T-helper 17 cell (primary cell): ENCODE results near the gene WBP1L. TPM values are rescaled to one million over a fixed set of nuclear protein-coding genes. Genes with fewer than 3 reads are reported as not detected.
A peak's percentile ranks its signal among the peaks of the same experiment; 100 is the strongest.

Experiments
- ATAC-seq: fragments of 150-1000 bp; cut with Tn5 transposase; 2 replicates; pipeline ENCODE4 v1.10.0; 2021; ENCODE audit warnings: mild to moderate bottlenecking, moderate library complexity
- DNase-seq, 3 donors: peaks; one replicate each; pipeline versions ENCODE4 v3.0.0 to v3.0.0-alpha.2; 2020 to 2021
- H3K9me3 ChIP-seq: one replicate; pipeline ENCODE4 v1.7.0; 2013; ENCODE audit warnings: low read length, mild to moderate bottlenecking; ENCODE audit not compliant: control insufficient read depth, poor library complexity, severe bottlenecking
- H3K27ac Mint-ChIP-seq: one replicate; pipeline ENCODE4 v1.8.0; 2022; ENCODE audit warnings: mild to moderate bottlenecking, moderate library complexity, mixed read lengths
- H3K27me3 Mint-ChIP-seq: one replicate; pipeline ENCODE4 v1.8.0; 2022; ENCODE audit warnings: mixed read lengths
- H3K36me3 Mint-ChIP-seq: one replicate; pipeline ENCODE4 v1.8.0; 2022; ENCODE audit warnings: low read depth, mixed read lengths
- H3K4me1 Mint-ChIP-seq: one replicate; pipeline ENCODE4 v1.8.0; 2022; ENCODE audit warnings: mild to moderate bottlenecking, mixed read lengths
- H3K4me3 Mint-ChIP-seq: one replicate; pipeline ENCODE4 v1.8.0; 2022; ENCODE audit warnings: mild to moderate bottlenecking, moderate library complexity, mixed read lengths
- total RNA-seq, 4 donors: library from RNA in 2 of 4; stranded (reverse) in 2 of 4; gene quantifications; one replicate each; pipeline ENCODE4 v1.2.3 and lab custom pipeline; 2022 to 2026

WBP1L gene
- total RNA-seq, 2 donors from 2014 or later, result 21.1 to 26.6 TPM

GRCh38 chr10:102801496-102801895 lies 57.7 kb downstream of the WBP1L start:
- Mint-ChIP-seq H3K4me3 (no peak overlapping the region), H3K27ac (no peak overlapping the region), H3K27me3 (no peaks in the 10 kb centered on the region), H3K4me1 (peaks cover 19% of the 10 kb centered on the region), H3K36me3 (peaks cover 5% of the 10 kb centered on the region)
- DNase-seq (no peak), ATAC-seq (no peak)
- H3K9me3 ChIP-seq, result no peaks in the 10 kb centered on the region

- no peak for DNase-seq
- no peak for ATAC-seq
- Mint-ChIP-seq H3K4me3 (peak overlapping the region; percentile 55), H3K27ac (peak overlapping the region; percentile 54), H3K27me3 (no peaks in the 10 kb centered on the region), H3K4me1 (peaks cover 21% of the 10 kb centered on the region), H3K36me3 (peaks cover 5% of the 10 kb centered on the region)
- no peaks in the 10 kb centered on the region for H3K9me3 ChIP-seq
Measured at GRCh38 chr10:102801978-102802377, 58.2 kb downstream of the WBP1L start.

- Mint-ChIP-seq H3K27ac (peak overlapping the region; percentile 54), H3K36me3 (peaks cover 5% of the 10 kb centered on the region), H3K27me3 (no peaks in the 10 kb centered on the region), H3K4me1 (peaks cover 21% of the 10 kb centered on the region), H3K4me3 (peak overlapping the region; percentile 33)
- ATAC-seq (peak; percentile 71), DNase-seq (no peak)
- no peaks in the 10 kb centered on the region for H3K9me3 ChIP-seq
Measured at GRCh38 chr10:102802920-102803534, 59.3 kb downstream of the WBP1L start.

- Mint-ChIP-seq H3K4me3 (no peak overlapping the region), H3K36me3 (peaks cover 5% of the 10 kb centered on the region), H3K4me1 (peaks cover 21% of the 10 kb centered on the region), H3K27me3 (no peaks in the 10 kb centered on the region), H3K27ac (peak overlapping the region; percentile 80)
- H3K9me3 ChIP-seq, result no peaks in the 10 kb centered on the region
- DNase-seq (no peak), ATAC-seq (no peak)
Measured at GRCh38 chr10:102804382-102805055, 60.8 kb downstream of the WBP1L start.

GRCh38 chr10:102808380-102808779 lies 64.6 kb downstream of the WBP1L start:
- H3K27ac Mint-ChIP-seq, result peak overlapping the region; percentile 67
- no peaks in the 10 kb centered on the region for H3K27me3 Mint-ChIP-seq
- ATAC-seq, result no peak
- H3K4me3 Mint-ChIP-seq, result no peak overlapping the region
- H3K9me3 ChIP-seq, result no peaks in the 10 kb centered on the region
- H3K4me1 Mint-ChIP-seq, result peaks cover 14% of the 10 kb centered on the region
- no peak for DNase-seq
- no peaks in the 10 kb centered on the region for H3K36me3 Mint-ChIP-seq

- no peaks in the 10 kb centered on the region for H3K27me3 Mint-ChIP-seq
- no peak overlapping the region for H3K4me3 Mint-ChIP-seq
- ATAC-seq, result no peak
- H3K9me3 ChIP-seq, result no peaks in the 10 kb centered on the region
- peaks cover 9% of the 10 kb centered on the region for H3K4me1 Mint-ChIP-seq
- no peak for DNase-seq
- no peak overlapping the region for H3K27ac Mint-ChIP-seq
- H3K36me3 Mint-ChIP-seq, result no peaks in the 10 kb centered on the region
Measured at GRCh38 chr10:102811346-102811745, 67.6 kb downstream of the WBP1L start.

GRCh38 chr10:102812231-102812876 lies 68.6 kb downstream of the WBP1L start:
- DNase-seq, result no peak
- no peak overlapping the region for H3K4me3 Mint-ChIP-seq
- H3K9me3 ChIP-seq, result no peaks in the 10 kb centered on the region
- H3K27me3 Mint-ChIP-seq, result no peaks in the 10 kb centered on the region
- H3K36me3 Mint-ChIP-seq, result no peaks in the 10 kb centered on the region
- peak; percentile 50 for ATAC-seq
- H3K27ac Mint-ChIP-seq, result no peak overlapping the region
- peaks cover 5% of the 10 kb centered on the region for H3K4me1 Mint-ChIP-seq

- ATAC-seq, result no peak
Measured at GRCh38 chr10:102813017-102813541, 69.3 kb downstream of the WBP1L start.

GRCh38 chr10:102813734-102814452 lies 70.1 kb downstream of the WBP1L start:
- Mint-ChIP-seq H3K27me3 (no peaks in the 10 kb centered on the region), H3K27ac (no peak overlapping the region), H3K4me3 (no peak overlapping the region), H3K4me1 (peaks cover 5% of the 10 kb centered on the region), H3K36me3 (no peaks in the 10 kb centered on the region)
- DNase-seq (no peak), ATAC-seq (no peak)
- H3K9me3 ChIP-seq, result no peaks in the 10 kb centered on the region

More at GRCh38 chr10:102813017-102813541, 69.3 kb downstream of the WBP1L start:
- H3K27me3 Mint-ChIP-seq, result no peaks in the 10 kb centered on the region
- no peak overlapping the region for H3K27ac Mint-ChIP-seq
- no peak overlapping the region for H3K4me3 Mint-ChIP-seq
- no peaks in the 10 kb centered on the region for H3K36me3 Mint-ChIP-seq
- peaks cover 5% of the 10 kb centered on the region for H3K4me1 Mint-ChIP-seq
- DNase-seq, result no peak
- H3K9me3 ChIP-seq, result no peaks in the 10 kb centered on the region

GRCh38 chr10:102814453-102814871 lies 70.7 kb downstream of the WBP1L start:
- Mint-ChIP-seq H3K4me3 (no peak overlapping the region), H3K27me3 (no peaks in the 10 kb centered on the region)

GRCh38 chr10:102814873-102815661 lies 71.3 kb downstream of the WBP1L start:
- H3K27me3 Mint-ChIP-seq, result no peaks in the 10 kb centered on the region
- no peak overlapping the region for H3K4me3 Mint-ChIP-seq
- ATAC-seq, result no peak
- no peaks in the 10 kb centered on the region for H3K36me3 Mint-ChIP-seq
- no peak for DNase-seq
- H3K9me3 ChIP-seq, result no peaks in the 10 kb centered on the region
- no peak overlapping the region for H3K27ac Mint-ChIP-seq
- H3K4me1 Mint-ChIP-seq, result peaks cover 10% of the 10 kb centered on the region

More at GRCh38 chr10:102814453-102814871, 70.7 kb downstream of the WBP1L start:
- Mint-ChIP-seq H3K36me3 (no peaks in the 10 kb centered on the region), H3K4me1 (peaks cover 7% of the 10 kb centered on the region), H3K27ac (no peak overlapping the region)
- no peak for ATAC-seq
- H3K9me3 ChIP-seq, result no peaks in the 10 kb centered on the region
- no peak for DNase-seq

- Mint-ChIP-seq H3K36me3 (no peaks in the 10 kb centered on the region), H3K27ac (no peak overlapping the region), H3K27me3 (no peaks in the 10 kb centered on the region), H3K4me1 (peaks cover 10% of the 10 kb centered on the region), H3K4me3 (no peak overlapping the region)
- DNase-seq (no peak), ATAC-seq (peak; percentile 27)
- no peaks in the 10 kb centered on the region for H3K9me3 ChIP-seq
Measured at GRCh38 chr10:102815790-102816549, 72.2 kb downstream of the WBP1L start.
